Measurements from ENCODE around the gene RBCK1. TPM values are rescaled to one million over a fixed set of nuclear protein-coding genes. Genes with fewer than 3 reads are reported as not detected.
A peak's percentile ranks its signal among the peaks of the same experiment; 100 is the strongest.

Gene RBCK1
- total and polyA plus RNA-seq, 10 donors = 78.6 to 152 (median 102) TPM

- Histone ChIP-seq H3K36me3 (no peaks in the 10 kb centered on the region), H3K4me1 (peaks cover 0 to 44% (median 21%) of the 10 kb centered on the region in 6 donors), H3K9me3 (no peaks in the 10 kb centered on the region), H3K27ac (peak overlapping the region in 1 of 8 donors; percentile 17), H3K4me3 (no peak overlapping the region), H3K27me3 (replicated peaks in 1 of 7) (no peaks in the 10 kb centered on the region)
- TF ChIP-seq POLR2AphosphoS5 (IDR thresholded peaks at IDR 0.05) = peak; percentile 52 to 74 (median 69)
- TF ChIP-seq CTCF (IDR thresholded peaks at IDR 0.05 in 8 of 11, conservative IDR thresholded peaks at IDR 0.05 in 3 of 11) = peak in 9 of 11 experiments; percentile 10 to 79 (median 49)
- TF ChIP-seq POLR2A (IDR thresholded peaks at IDR 0.05) = no peak
- WGBS, 5 donors = 63 to 70% (median 65%) methylated on average over 13 of the region's 13 CpGs
- DNase-seq = peak; percentile 87
- intact Hi-C loops (cut with DNase I; ENCODE audit: low total_unique reads) = no loop called here
Measured at GRCh38 chr20:362271-363254, 45.5 kb upstream of the RBCK1 start.

GRCh38 chr20:363319-364078 is 44.6 kb upstream of the RBCK1 start:
- DNase-seq = no peak
- H3K27me3 ChIP-seq (replicated peaks in 1 of 7) = no peaks in the 10 kb centered on the region
- no peak overlapping the region for H3K4me3 ChIP-seq
- no peak overlapping the region for H3K27ac ChIP-seq
- H3K36me3 ChIP-seq = no peaks in the 10 kb centered on the region
- intact Hi-C loops (cut with DNase I; ENCODE audit: low total_unique reads) = no loop called here
- H3K9me3 ChIP-seq = no peaks in the 10 kb centered on the region
- 89 to 93% (median 92%) methylated on average over 12 to 13 of the region's 13 CpGs for WGBS, 5 donors
- TF ChIP-seq CTCF (IDR thresholded peaks at IDR 0.05 in 8 of 11, conservative IDR thresholded peaks at IDR 0.05 in 3 of 11) (no peak), POLR2A (IDR thresholded peaks at IDR 0.05) (no peak), POLR2AphosphoS5 (IDR thresholded peaks at IDR 0.05) (no peak)
- peaks cover 0 to 44% (median 21%) of the 10 kb centered on the region in 6 donors for H3K4me1 ChIP-seq

- Histone ChIP-seq H3K4me1 (peaks cover 0 to 46% (median 21%) of the 10 kb centered on the region in 6 donors), H3K27ac (peak overlapping the region in 1 of 8 donors; percentile 56), H3K9me3 (no peaks in the 10 kb centered on the region), H3K36me3 (no peaks in the 10 kb centered on the region), H3K27me3 (replicated peaks in 1 of 7) (no peaks in the 10 kb centered on the region), H3K4me3 (no peak overlapping the region)
- intact Hi-C loops (cut with DNase I; ENCODE audit: low total_unique reads) = no loop called here
- WGBS, 5 donors = 60 to 73% (median 67%) methylated on average over 9 of the region's 9 CpGs
- TF ChIP-seq POLR2AphosphoS5 (IDR thresholded peaks at IDR 0.05) (no peak), CTCF (IDR thresholded peaks at IDR 0.05 in 8 of 11, conservative IDR thresholded peaks at IDR 0.05 in 3 of 11) (no peak)
- DNase-seq = no peak
Measured at GRCh38 chr20:364905-365794, 42.9 kb upstream of the RBCK1 start.
